Effector memory CD4-positive, alpha-beta T cell (primary cell): ENCODE results near the gene MED25.

Experiments
- DNase-seq, 3 donors: peaks; one replicate each; pipeline ENCODE4 v3.0.0-alpha.2; 2020
- H3K27ac ChIP-seq: 2 replicates; pipeline ENCODE4 v1.7.0; 2013; ENCODE audit warnings: mild to moderate bottlenecking, low read length, moderate library complexity; ENCODE audit not compliant: insufficient read depth, poor library complexity, severe bottlenecking
- H3K27me3 ChIP-seq: replicated peaks from 2 replicates; pipeline ENCODE4 v1.7.0; 2013; ENCODE audit warnings: mild to moderate bottlenecking, low read length; ENCODE audit not compliant: insufficient read depth, control insufficient read depth, poor library complexity, severe bottlenecking
- H3K36me3 ChIP-seq: 2 replicates; pipeline ENCODE4 v1.7.0; 2013; ENCODE audit warnings: mild to moderate bottlenecking, low read length, moderate library complexity; ENCODE audit not compliant: control insufficient read depth, insufficient read depth
- H3K4me1 ChIP-seq: 2 replicates; pipeline ENCODE4 v1.7.0; 2013; ENCODE audit warnings: low read length, mild to moderate bottlenecking; ENCODE audit not compliant: control insufficient read depth, insufficient read depth, poor library complexity, severe bottlenecking
- H3K4me3 ChIP-seq: 2 replicates; pipeline ENCODE4 v1.7.0; 2013; ENCODE audit warnings: low read length, low read depth, mild to moderate bottlenecking; ENCODE audit not compliant: insufficient read depth, poor library complexity, severe bottlenecking
- H3K9me3 ChIP-seq: 2 replicates; pipeline ENCODE4 v1.7.0; 2013; ENCODE audit warnings: mild to moderate bottlenecking, low read length, moderate library complexity; ENCODE audit not compliant: control insufficient read depth

MED25 gene

GRCh38 chr19:49870309-49870901 lies 52.3 kb downstream of the MED25 start:
- no peak for DNase-seq
- H3K27ac ChIP-seq: peak overlapping the region; percentile 74
- H3K27me3 ChIP-seq: no peaks in the 10 kb centered on the region
- peak overlapping the region; percentile 61 for H3K4me3 ChIP-seq
- peaks cover 3% of the 10 kb centered on the region for H3K36me3 ChIP-seq
- peaks cover 26% of the 10 kb centered on the region for H3K4me1 ChIP-seq
- no peaks in the 10 kb centered on the region for H3K9me3 ChIP-seq

DNA sequence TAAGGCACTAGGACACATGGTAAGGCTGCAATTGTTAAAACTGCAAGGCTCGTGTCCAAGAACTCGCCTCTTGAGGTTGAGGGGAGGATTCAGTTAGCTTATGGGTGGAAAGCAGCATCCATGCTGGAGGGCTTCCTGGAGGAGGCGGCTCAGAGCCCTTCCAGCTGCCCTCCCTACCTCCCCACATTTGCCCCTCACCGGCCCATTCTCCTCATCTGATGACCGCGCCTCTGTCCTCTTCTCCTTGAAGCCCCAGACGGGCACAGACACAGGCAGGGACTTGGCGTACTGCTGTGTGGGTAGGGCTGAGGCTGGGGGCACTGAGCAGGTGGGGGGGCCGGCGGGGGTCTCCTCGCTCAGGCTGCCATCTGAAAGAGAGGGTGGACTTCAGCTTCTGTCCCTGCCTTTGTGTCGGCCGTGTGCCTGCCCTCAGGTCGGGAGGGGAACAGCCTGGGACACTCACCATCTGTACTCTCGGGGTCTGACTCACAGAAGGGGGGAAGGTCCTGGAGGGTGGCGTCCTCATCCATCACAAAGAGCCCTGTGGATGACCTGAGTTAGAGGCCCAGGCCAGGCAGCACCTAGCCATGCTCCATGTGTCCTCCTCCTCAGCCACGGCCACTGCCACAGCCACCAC lies 53.4 kb downstream of the MED25 start:
- Histone ChIP-seq H3K9me3 (no peaks in the 10 kb centered on the region), H3K27ac (no peak overlapping the region), H3K36me3 (peaks cover 3% of the 10 kb centered on the region), H3K27me3 (no peaks in the 10 kb centered on the region), H3K4me1 (peaks cover 24% of the 10 kb centered on the region), H3K4me3 (no peak overlapping the region)
- no peak for DNase-seq

GRCh38 chr19:49872245-49873128 lies 54.4 kb downstream of the MED25 start:
- DNase-seq: no peak
- Histone ChIP-seq H3K36me3 (peaks cover 3% of the 10 kb centered on the region), H3K4me1 (peaks cover 14% of the 10 kb centered on the region)

DNA sequence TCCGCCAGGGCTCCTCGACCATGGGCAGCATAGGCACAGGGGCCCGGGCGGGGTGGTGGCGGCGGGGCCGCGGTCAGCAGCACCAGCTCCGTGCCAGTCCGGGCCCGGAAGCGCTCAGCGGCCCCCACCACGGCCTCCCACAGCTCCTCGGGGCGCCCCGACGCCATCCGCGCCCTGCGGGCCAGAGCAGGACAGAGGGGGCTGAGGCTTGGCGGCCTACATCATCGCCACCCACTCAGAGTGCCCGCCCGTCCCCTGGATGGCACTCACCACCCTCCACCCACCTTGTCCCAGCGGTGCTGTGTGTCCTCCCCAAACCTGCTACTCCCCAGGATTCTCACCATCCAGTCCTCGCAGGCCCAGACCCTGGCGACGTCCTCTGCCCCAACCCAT lies 55.0 kb downstream of the MED25 start:
- no peaks in the 10 kb centered on the region for H3K27me3 ChIP-seq
- no peak for DNase-seq
- peaks cover 15% of the 10 kb centered on the region for H3K4me1 ChIP-seq
- H3K27ac ChIP-seq: no peak overlapping the region
- H3K4me3 ChIP-seq: no peak overlapping the region
- H3K9me3 ChIP-seq: no peaks in the 10 kb centered on the region
- peaks cover 3% of the 10 kb centered on the region for H3K36me3 ChIP-seq

More at GRCh38 chr19:49872245-49873128, 54.4 kb downstream of the MED25 start:
- Histone ChIP-seq H3K27me3 (no peaks in the 10 kb centered on the region), H3K9me3 (no peaks in the 10 kb centered on the region), H3K4me3 (no peak overlapping the region), H3K27ac (no peak overlapping the region)

GRCh38 chr19:49873834-49874233 lies 55.7 kb downstream of the MED25 start:
- Histone ChIP-seq H3K27ac (no peak overlapping the region), H3K27me3 (no peaks in the 10 kb centered on the region), H3K9me3 (no peaks in the 10 kb centered on the region), H3K4me3 (no peak overlapping the region), H3K36me3 (peaks cover 3% of the 10 kb centered on the region), H3K4me1 (peaks cover 20% of the 10 kb centered on the region)
- no peak for DNase-seq

DNA sequence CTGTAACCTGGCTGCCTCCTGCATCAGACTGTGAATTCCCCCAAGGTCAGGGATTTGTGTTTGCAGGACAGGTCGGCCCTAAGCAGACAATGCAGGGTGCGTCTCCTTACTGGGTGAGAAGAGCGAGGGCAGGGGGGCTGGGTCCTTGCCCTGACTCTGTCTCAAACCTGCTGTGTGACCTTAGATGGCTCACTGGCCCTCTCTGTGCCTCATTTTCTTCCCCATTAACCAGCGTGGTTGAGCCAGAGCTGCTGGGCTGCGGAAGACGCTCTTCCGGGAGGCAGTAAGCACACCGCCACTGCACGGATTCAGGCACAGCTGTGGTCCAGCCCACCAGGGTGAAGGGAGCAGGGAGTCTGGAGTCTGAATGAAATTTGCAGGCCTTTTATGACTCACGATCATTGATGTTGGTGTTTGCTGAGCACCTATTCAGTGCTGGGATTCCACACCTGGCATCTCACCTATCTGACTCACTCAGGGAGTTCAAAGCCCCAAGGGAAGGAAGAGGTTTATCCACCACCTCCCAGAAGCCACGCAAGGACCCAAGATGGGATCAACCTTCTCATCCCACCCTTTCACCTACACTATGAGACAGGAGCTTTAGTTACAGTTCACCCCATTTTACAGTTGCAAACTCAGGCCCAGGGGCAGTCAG lies 56.5 kb downstream of the MED25 start:
- Histone ChIP-seq H3K9me3 (no peaks in the 10 kb centered on the region), H3K4me1 (peaks cover 20% of the 10 kb centered on the region), H3K4me3 (no peak overlapping the region), H3K27me3 (no peaks in the 10 kb centered on the region), H3K27ac (no peak overlapping the region), H3K36me3 (peaks cover 9% of the 10 kb centered on the region)
- DNase-seq: no peak

DNA sequence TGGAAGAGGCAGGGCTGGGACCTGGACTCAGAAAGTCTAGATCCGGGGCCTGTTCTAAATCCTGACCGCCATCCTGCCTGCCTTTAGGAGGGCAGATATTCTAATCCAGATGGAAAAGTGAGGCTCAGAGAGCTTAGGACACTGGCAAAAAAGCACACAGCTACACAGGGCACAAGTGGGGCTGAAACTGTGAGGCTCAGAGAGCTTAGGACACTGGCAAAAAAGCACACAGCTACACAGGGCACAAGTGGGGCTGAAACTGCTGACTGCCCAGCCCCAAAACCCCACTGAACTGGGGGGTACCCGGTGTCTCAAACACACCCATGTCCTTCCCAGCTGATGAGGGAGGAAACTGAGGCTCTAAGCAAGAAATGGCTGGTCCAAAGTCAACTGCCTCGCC lies 57.1 kb downstream of the MED25 start:
- H3K36me3 ChIP-seq: peaks cover 11% of the 10 kb centered on the region
- DNase-seq: no peak
- H3K4me1 ChIP-seq: peaks cover 15% of the 10 kb centered on the region
- H3K27me3 ChIP-seq: no peaks in the 10 kb centered on the region
- H3K27ac ChIP-seq: peak overlapping the region; percentile 98
- H3K4me3 ChIP-seq: no peak overlapping the region
- no peaks in the 10 kb centered on the region for H3K9me3 ChIP-seq

- Histone ChIP-seq H3K4me3 (peak overlapping the region; percentile 96), H3K36me3 (peaks cover 19% of the 10 kb centered on the region), H3K4me1 (peaks cover 11% of the 10 kb centered on the region), H3K27ac (peak overlapping the region; percentile 98), H3K9me3 (no peaks in the 10 kb centered on the region), H3K27me3 (no peaks in the 10 kb centered on the region)
- peak in 1 of 3 donors; percentile 38 for DNase-seq
Observed at GRCh38 chr19:49875857-49876421, 57.9 kb downstream of the MED25 start.

DNA sequence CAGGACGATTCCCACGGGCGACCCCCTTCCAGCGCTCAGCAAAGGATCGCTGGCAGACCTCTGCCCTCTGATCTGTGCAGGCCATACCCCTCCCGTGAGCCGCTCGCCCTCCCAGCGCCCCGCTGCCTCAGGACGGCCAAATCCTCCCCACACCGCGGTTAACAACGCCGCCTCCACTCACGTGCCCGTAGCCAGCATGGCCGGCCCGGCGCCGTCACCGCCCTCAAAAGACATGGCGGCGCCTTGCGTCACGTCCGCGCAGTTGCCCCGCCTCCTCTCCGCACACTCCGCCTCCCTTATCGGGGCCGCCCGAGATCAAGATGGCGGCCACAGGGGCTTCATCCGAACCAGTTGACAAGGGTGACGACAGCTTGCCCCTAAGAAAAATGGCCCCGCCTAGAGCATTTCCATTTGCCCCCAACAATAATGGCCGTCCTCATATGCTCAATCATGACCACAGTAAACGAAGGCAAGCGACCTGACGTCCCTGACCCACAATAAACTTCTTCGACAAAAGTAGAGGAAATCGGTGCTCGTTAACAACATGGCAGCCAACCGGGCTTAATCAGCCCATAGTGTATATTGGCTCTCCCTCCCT lies 58.4 kb downstream of the MED25 start:
- peak overlapping the region; percentile 98 for H3K27ac ChIP-seq
- H3K9me3 ChIP-seq: no peaks in the 10 kb centered on the region
- peak overlapping the region; percentile 96 for H3K4me3 ChIP-seq
- peak; percentile 96 to 98 (median 96) for DNase-seq
- H3K4me1 ChIP-seq: peaks cover 11% of the 10 kb centered on the region
- no peaks in the 10 kb centered on the region for H3K27me3 ChIP-seq
- peaks cover 21% of the 10 kb centered on the region for H3K36me3 ChIP-seq
